ENCODE results near the gene TRPC4AP.
"Not testable (repeated sequence)": the region's sequence is repeated elsewhere in the genome, so short reads cannot be mapped to it uniquely, and the experiment has no call there.

TRPC4AP gene, protein sequence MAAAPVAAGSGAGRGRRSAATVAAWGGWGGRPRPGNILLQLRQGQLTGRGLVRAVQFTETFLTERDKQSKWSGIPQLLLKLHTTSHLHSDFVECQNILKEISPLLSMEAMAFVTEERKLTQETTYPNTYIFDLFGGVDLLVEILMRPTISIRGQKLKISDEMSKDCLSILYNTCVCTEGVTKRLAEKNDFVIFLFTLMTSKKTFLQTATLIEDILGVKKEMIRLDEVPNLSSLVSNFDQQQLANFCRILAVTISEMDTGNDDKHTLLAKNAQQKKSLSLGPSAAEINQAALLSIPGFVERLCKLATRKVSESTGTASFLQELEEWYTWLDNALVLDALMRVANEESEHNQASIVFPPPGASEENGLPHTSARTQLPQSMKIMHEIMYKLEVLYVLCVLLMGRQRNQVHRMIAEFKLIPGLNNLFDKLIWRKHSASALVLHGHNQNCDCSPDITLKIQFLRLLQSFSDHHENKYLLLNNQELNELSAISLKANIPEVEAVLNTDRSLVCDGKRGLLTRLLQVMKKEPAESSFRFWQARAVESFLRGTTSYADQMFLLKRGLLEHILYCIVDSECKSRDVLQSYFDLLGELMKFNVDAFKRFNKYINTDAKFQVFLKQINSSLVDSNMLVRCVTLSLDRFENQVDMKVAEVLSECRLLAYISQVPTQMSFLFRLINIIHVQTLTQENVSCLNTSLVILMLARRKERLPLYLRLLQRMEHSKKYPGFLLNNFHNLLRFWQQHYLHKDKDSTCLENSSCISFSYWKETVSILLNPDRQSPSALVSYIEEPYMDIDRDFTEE

DNA sequence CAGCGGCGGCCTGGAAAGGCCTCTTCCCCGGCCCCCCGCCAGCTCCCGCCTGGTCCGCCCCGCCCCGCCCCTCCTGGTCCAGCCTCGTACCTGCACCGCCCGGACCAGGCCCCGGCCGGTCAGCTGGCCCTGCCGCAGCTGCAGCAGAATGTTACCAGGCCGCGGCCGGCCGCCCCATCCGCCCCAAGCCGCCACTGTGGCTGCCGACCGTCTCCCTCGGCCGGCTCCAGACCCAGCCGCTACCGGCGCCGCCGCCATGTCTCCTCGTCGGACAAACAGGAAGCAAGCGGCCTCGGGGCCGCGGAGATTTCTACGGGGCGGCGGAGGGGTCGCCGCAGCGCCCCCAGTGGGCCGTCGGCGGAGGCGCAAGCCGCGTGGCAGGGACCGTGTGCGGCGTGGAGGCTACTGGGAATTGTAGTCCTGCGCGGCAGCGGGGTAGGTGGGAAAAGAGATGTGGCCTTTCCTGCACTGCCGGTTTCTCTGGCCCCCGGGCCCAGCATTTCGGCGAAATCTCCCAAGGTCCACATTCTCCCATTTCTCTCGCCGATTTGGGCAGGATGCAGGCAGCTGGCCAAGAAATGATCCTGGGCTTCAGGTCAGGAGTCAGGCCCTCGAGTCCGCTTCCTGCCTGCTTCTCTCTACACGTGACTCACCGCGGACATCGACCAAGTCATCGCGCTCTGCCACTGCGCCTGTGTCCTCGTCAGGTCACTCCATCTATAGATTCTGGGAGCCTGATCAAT lies at the start of gene TRPC4AP:
TSS of gene TRPC4AP (minus strand) at position 284 of the 743 bp plus-strand sequence. CDS start at position 258, 26 bp downstream.
- DNase-seq = peak; percentile 75

DNA sequence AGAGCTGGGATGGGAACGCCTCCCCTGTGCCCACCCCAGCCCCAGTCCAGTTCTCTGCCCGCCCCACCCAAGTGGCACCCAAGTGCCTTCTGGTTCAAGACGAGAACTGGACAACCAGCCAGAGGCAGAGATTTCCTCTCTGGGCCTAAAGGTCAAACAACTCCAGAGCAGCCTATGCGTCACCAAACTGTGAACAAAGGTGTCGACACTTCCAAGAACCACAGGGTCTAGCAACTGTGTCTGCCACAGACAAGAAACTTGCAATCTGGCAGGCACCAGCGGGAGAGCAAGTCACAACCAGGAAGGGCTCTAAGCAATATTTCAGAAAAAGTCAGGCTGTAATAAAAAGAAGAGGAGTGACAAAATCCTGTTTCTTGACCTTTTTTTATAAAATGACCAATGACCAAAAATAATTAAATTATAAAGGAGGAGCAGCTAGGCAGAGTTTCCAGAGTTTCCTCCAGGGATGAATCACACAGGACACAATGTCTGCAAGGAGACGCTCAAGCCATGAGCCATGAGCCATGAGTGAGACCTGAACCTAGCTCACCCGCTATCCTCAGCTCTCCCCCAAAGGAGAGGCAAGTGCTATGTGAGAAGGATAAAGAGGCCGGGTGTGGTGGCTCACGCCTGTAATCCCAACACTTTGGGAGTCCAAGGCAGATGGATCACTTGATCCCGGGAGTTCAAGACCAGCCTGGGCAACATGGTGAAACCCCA lies 43.4 kb upstream of the TRPC4AP start:
- no peak for DNase-seq

DNA sequence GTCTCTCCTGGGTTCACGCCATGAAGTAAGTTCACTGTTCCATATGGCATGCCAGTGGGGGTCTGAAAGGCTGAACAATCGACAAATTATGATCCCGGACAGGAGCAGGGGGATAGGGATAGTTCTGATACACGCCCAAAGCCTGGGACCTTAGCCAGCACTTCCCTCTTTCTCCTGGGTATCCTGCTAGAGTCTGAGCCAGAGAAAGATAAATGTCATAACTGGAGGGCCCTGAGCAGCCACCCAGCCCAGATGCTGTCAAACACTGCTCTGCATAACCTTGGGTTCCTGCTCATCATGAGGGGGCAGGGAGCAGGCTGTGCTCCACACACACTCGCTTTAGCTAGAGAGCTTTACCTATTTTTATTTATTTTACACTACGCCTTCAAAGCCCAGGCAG lies 42.3 kb upstream of the TRPC4AP start:
- no peak for DNase-seq

DNA sequence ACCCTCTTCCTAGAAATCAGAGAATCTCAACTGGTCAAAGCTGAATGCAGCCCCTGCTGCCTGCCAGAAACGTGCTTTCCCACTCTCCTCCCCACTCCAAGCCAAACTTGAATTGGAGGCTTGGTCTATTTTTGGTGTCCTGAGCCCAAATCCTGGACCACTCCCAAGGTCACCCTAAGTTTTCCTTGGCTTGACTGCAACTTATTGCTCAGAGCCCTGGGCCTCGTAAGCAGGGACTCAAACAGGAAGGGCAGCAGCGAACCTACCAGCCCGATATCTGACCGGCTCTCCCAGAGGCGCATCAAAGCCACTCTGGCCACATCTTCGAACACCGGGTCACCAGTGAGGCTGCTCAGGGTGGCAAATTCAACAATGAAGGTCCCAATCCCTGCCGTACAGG lies 41.9 kb upstream of the TRPC4AP start:
- no peak for DNase-seq

DNA sequence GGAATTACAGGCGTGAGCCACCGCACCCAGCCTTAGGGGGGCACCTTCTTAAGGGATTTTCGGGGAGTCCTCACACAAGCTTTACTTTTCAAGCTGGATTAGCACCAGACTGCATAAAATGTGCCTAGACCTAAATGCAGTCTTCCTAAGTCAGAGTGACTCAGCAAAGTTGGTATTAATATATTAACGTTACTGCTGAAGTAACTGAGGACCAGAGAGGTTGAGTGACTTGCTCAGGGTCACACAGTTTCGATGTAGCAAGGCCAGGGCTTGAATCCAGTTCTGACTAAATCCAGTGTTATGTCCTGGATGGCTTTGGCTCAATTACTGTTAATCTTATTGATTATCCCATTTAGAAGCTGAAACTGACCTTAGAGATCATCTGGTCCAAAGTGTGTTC lies 41.1 kb upstream of the TRPC4AP start:
- no peak for DNase-seq

DNA sequence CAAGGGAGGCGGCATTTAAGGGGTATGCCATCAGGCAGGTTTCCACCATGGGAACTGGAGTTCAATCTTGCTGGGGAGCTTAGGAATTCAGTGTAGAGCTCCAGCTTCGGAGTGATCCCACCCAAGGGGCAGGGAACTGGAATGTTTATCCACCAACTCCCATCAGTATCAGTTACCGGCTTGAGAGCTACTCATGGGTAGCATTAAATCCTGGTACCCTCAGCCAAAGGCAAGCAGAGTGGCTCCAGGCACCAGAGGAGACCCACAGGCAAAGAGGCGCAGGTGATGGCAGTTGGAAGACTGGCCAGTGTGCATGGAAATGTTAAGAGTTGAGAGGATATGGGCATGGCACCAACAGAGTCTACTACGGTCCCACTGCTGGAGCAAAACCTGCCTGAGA lies 40.4 kb upstream of the TRPC4AP start:
- DNase-seq = no peak

DNA sequence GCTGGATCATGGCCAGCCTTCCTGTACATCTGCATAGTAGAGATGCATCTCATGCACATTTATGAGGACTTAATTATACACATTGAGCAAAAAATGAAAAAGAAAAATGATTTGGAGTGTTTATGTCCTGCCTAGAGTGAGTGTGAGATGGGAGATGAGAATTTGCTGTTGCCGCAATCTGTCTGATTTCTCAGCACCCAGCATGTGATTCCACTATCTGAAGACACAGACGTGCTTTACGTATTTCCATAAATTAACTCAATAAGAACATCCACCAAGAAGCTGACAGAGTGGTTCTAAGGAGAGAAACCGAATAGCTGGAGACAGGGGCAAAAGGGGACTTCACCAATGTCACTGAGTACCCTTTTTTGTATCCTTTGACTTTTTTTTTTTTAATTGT lies 39.3 kb upstream of the TRPC4AP start:
- DNase-seq = no peak

DNA sequence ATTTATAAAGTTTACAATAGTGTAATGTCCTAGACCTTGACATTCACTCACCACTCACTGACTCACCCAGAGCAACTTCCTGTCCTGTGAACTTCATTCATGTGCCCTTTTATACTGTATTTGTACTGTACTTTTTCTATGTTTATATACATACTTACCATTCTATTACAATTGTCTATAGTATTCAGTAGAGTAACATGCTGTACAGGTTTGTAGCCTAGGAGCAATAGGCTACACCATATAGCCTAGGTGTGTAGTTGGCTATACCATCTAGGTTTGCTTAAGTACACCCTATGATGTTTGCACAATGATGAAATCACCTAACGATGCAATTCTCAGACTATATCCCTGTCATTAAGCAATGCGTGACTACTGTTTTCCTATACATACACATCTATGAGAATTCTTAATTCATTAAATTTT lies 37.1 kb upstream of the TRPC4AP start:
- no peak for DNase-seq

DNA sequence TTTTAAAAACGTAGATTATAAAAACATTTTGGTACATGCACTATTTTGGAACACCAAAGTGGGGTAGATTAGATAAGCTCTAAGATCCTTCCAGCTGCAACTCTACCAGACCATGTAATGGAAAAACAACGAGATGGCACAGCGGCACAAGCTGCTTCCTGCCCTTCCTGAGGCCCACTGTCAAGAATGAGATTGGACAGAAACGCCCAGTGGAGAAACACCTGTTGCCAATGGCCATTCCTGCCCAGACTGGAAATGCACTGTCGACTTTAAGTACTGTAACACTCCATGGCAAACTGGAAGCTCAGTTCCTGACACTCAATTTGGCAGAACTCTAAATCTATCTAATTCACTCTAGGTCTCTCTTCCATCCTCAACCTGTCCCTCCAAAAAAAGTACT lies 33.1 kb upstream of the TRPC4AP start:
- no peak for DNase-seq

DNA sequence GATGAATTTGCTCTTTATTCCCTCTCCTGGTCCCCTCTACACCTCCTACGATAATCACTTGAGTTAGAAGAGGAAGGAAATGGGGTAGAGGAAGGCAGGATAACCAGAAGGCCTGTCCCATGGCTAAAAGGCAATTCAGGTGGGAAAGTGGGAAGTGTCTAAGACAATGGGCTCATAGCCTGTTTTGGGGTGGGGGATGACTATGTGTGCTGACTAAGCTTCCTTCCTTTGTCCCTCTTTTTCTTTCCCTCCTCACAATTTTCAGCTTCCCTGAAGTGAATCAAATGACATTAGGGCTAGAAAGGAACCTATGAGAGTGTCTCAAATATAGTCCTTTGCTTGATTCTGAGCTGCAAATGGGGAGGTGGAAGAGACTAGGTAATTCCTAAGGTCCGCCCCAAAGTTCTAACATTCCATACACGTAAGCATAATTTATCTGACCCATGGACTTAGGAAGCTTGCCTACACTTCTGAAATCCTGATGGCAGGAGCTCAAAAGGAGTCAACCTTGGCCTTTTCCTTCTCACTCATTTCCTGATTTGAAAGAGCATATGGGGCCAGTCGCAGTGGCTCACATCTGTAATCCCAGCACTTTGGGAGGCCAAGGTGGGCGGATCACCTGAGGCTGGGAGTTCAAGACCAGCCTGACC lies 30.3 kb upstream of the TRPC4AP start:
- DNase-seq = no peak

DNA sequence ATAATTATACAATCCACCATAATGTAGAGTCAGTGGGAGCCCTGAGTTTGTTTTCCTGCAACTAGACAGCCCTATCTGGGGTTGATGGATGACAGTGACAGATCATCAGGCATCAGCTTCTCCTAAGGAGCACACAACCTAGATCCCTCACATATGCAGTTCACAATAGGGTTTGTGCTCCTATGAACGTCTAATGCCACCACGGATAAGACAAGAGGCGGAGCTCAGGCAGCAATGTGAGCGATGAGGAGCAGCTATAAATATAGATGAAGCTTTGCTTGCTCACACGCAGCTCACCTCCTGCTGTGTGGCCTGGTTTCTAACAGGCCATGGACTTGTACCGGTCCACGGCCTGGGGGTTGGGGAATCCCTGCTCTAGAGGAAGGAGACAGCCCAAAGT lies 28.6 kb upstream of the TRPC4AP start:
- no peak for DNase-seq

DNA sequence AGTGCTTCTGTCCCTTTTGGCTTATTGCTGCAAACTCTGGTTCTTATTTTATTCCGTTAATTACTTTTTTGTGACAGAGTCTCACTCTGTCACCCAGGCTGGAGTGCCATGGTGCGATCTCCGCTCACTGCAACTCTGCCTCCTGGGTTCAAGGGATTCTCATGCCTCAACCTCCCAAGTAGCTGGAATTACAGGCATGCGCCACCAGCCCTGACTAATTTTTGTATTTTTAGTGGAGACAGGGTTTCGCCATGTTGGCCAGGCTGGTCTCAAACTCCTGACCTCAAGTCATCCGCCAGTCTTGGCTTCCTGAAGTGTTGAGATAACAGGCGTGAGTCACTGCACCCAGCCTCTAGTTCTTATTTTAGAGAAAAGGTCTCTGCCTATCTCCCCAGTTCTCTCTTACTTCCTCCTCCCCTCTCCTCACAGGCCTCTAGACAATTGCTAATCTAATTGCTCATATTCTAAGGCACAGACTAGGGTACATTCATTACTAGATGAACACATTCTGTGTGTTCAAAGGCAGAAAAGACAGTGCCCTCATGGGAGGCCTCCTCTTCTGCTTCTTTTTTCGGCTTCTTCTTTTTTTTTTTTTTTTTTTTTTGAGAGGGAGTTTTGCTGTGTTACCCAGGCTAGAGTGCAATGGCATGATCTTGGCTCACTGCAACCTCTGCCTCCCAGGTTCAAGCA lies 27.6 kb upstream of the TRPC4AP start:
- no peak for DNase-seq

DNA sequence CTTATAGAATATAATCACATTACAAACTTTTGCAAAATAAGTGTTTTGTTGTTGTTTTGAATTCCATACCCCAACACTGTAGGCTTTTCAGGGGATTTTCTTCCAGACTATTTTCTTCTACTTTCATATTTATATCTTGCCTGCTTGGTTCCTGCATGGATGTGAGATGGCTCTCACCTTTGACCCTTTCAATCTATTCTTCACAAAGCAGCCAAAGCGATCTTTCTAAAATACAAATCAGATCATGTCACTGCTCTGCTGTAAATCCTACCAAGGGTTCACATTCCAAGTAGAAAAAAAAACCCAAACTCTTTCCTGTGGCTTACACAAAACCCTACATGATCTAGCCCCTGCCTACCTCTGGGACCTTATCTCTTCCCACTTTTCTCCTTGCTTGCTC lies 25.0 kb upstream of the TRPC4AP start:
- DNase-seq = no peak

DNA sequence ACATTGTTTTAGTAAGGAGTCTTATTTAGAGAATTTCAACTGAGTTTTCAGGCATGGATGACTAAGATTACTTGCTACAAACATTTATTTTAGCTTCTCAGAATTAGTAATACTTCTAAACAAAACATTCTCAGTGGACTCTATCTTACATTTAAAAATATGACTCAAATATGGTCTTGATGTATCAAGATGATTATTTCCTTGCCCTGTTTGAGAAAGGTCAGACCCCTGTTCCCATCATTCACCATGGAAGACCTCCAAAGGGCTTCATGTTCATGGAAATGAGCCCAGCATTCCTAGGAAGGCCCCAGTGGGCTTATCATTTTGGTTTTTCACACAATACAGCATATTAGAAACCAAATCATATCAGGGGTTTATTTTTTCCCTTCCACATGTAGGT lies 24.6 kb upstream of the TRPC4AP start:
- DNase-seq = no peak

DNA sequence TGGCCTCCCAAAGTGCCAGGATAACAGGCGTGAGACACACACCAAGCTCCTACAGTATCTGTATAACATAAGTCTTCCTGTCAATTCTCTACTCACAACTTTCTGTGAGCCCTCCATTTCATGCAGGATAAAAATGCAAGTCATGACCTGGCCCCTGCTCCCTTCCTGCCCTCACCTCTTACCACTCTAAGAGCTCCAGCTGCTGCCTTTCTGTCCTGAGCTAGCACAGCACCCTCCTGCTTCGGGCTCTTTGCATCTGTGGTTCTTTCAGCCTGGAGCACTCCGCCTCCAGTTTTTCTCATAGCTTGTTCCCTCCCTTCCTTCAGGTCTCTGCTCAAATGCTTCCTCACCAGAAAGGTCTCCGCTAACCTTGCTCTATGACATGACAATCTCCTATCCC lies 23.7 kb upstream of the TRPC4AP start:
- no peak for DNase-seq

DNA sequence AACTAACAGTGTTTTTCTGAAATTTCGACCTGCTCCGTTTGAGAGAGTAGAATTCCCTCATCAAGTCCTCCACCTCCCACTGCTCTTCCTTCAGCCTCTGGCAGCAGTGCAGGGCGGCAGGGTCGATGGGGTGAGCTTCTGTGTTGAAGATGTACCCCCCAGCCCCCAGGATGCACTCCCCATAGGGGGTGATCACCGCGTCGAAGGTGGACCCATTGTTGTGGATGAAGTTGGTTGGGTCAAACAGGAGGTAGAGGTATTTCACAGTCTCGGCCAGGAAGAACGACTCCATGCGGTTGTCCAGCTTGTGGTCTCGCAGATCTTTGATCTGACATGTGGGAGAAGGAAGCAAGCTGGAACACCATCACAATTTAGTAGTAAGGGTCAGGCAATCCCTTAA lies 23.0 kb upstream of the TRPC4AP start:
- no peak for DNase-seq

DNA sequence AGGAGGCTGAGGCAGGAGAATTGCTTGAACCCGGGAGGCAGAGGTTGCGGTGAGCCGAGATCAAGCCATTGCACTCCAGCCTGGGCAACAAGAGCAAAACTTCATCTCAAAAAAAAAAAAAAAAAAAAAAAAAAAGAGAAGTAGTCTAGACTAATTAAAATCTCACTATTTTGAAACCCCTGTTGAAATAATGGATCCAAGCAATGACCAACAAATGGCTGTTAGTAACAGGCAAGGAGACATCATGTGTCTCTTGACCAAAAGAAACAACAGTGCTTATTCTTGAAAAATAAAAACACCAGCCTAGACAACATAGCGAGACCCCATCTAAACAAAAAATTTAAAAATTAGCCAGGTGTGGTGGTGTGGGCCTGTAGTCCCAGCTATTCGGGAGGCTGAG lies 19.7 kb upstream of the TRPC4AP start:
- DNase-seq = not testable (repeated sequence)

DNA sequence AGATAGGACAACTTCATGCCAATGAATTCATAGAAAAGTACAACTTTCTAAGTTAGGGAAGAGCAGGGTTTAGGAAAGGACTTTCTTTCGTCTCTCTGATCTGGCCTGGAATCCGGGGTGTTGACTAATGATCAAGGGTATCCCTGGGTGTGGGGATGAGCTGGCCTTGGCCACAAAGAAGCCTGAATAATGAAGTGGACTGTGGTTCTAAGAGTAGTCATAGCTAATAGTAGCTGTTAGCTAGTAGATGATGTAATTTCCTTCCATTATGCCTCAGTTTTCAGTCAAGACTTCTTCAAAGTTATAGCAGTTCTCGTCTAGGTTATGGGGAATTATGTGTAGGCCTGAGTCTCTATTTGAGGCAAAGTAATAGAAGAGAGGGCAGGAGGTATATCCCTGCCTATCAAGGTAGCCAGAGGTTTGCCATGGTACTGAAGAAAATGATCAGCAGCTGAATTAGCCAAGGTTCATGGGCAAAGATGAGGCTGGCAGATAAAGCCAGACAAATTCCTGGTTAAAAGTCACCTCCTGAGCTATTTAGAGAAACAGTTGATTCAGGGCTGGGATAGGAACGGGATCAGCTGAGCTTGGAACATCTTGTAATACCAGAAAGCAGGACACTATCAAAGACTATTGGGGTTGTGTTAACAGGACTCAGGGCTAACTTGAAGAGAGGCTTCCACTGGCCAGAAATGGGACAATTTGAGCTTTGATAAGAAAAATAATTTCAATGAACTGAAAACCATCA lies 18.7 kb upstream of the TRPC4AP start:
- DNase-seq = no peak

DNA sequence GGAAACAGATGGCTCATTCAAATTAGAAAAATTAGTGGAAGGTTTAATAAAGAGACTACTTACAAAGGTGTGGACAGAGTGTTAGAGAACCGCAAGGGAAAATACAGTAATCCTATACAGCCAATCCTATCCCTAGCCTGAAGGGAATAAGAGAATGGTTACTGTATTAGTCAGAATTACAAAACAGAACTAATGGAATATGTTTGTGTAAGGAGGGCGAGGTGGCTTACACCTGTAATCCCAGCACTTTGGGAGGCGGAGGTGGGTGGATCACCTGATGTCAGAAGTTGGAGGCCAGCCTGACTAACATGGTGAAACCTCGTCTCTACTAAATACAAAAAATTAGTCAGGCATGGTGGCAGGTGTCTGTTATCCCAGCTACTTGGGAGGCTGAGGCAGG lies 16.3 kb upstream of the TRPC4AP start:
- no peak for DNase-seq

DNA sequence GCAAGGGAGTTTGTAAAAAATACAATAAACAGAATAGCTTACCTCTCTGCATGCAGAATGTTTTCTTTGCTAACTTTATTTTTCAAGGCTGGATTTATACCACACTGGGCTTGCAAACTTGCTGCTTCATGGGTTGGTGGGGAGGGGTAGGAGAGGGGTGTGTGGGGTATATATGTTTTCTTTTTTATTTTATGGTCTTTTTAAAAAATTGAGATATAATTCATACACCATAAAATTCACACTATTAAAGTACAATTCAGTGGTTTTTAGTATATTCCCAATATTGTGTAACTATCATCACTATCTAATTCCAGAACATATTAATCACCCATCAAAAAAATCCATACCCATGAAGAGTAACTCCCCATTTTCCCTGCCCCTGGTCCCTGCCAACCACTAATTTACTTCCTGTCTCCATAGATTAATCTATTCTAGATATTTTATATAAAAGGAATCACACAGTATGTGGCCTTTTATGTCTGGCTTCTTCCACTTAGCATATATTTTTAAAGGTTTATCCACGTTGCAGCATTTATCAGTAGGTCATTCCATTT lies 14.3 kb upstream of the TRPC4AP start:
- no peak for DNase-seq

Data from NCI-H748 treated with DMSO at 0.1 percent for 48 hours (cell line).